K562 (cell line): ENCODE results near the gene DPP8. TPM values are rescaled to one million over a fixed set of nuclear protein-coding genes. Genes with fewer than 3 reads are reported as not detected.
A peak's percentile ranks its signal among the peaks of the same experiment; 100 is the strongest.

Experiments
- CHCHD3 ChIP-seq: fragments of 250-450 bp; sonication (Bioruptor Pico); IDR thresholded peaks from 2 replicates; pipeline ENCODE4 v2.1.2; 2022; ENCODE audit warnings: mild to moderate bottlenecking
- DDX20 ChIP-seq: fragments of 450-650 bp; IDR thresholded peaks from 2 replicates; pipeline ENCODE4 v1.6.1; 2016; ENCODE audit warnings: missing genetic modification characterization, low read depth, mild to moderate bottlenecking, missing compliant biosample characterization, moderate library complexity
- HCFC1 ChIP-seq: IDR thresholded peaks from 2 replicates; pipeline ENCODE4 v1.6.1; 2012; ENCODE audit warnings: low read depth, low read length, improper control_type of control experiment
- HDAC3 ChIP-seq: fragments of 450-650 bp; IDR thresholded peaks from 2 replicates; pipeline ENCODE4 v1.6.1; 2018; ENCODE audit warnings: borderline replicate concordance, mild to moderate bottlenecking, moderate library complexity; ENCODE audit not compliant: partially characterized antibody
- HNRNPK ChIP-seq: fragments of 200-400 bp; formaldehyde crosslinking; IDR thresholded peaks from one replicate; pipeline ENCODE4 v1.6.1; 2018; ENCODE audit warnings: mild to moderate bottlenecking, low read depth, low read length; ENCODE audit not compliant: poor library complexity, severe bottlenecking
- IRF1 ChIP-seq: sonication (generic); formaldehyde crosslinking; IDR thresholded peaks from 2 replicates; pipeline ENCODE4 v1.8.0; 2022; ENCODE audit warnings: missing genetic modification reagents, mild to moderate bottlenecking, borderline replicate concordance
- PRPF4 ChIP-seq: fragments of 200-400 bp; formaldehyde crosslinking; IDR thresholded peaks from one replicate; pipeline ENCODE4 v1.6.1; 2017; ENCODE audit warnings: low read length, low read depth, mild to moderate bottlenecking; ENCODE audit not compliant: insufficient read depth, poor library complexity, severe bottlenecking
- RBM22 ChIP-seq: fragments of 200-400 bp; formaldehyde crosslinking; IDR thresholded peaks from 2 replicates; pipeline ENCODE4 v1.6.1; 2018; ENCODE audit warnings: low read length, low read depth; ENCODE audit not compliant: poor library complexity, severe bottlenecking
- ZNF175 ChIP-seq: fragments of 200-800 bp; sonication (Bioruptor generic); IDR thresholded peaks from 2 replicates; pipeline ENCODE4 v1.6.1; 2016; ENCODE audit warnings: low read depth, mild to moderate bottlenecking, missing genetic modification characterization, missing compliant biosample characterization
- ZNF551 ChIP-seq: fragments of 250-450 bp; sonication (Bioruptor Pico); IDR thresholded peaks from 2 replicates; pipeline ENCODE4 v1.5.0; 2021; ENCODE audit warnings: mild to moderate bottlenecking, moderate library complexity
- ZNF780A ChIP-seq: fragments of 250-450 bp; sonication (Bioruptor Pico); IDR thresholded peaks from 2 replicates; pipeline ENCODE4 v1.5.0; 2021; ENCODE audit warnings: mild to moderate bottlenecking
- ZNF785 ChIP-seq: fragments of 250-450 bp; sonication (Bioruptor Pico); IDR thresholded peaks from 2 replicates; pipeline ENCODE4 v1.4.0; 2020; ENCODE audit warnings: mild to moderate bottlenecking
- polyA plus RNA-seq, 8 experiments: library from polyadenylated mRNA; depleted of rRNA in 4 of 8; stranded (reverse) in 5 of 8; unstranded in 3 of 8; fragments of >200 nt; fragmentation: Nextera tagmentation in 2 of 8; fragmentation: Illumina TruSeq in 1 of 8; extraction: Ambion mirVana in 2 of 8; extraction: Trizol in 1 of 8; gene quantifications; 2 replicates each; pipeline versions ENCODE4 v1.2.1 to v1.2.3, GENCODE V29; 2011 to 2014; ENCODE audit warnings: inconsistent platforms in 1 of 8, missing spikeins in 1 of 8
- total RNA-seq, 7 experiments: library from RNA; depleted of rRNA in 6 of 7; stranded (reverse); fragments of >200 nt in 6 of 7; fragmentation: Illumina TruSeq in 2 of 7; extraction: Trizol in 2 of 7; gene quantifications; 2 replicates each; pipeline versions ENCODE4 v1.2.1 to v1.2.3, GENCODE V29; 2011 to 2021; ENCODE audit warnings: low replicate concordance in 1 of 7
- TF ChIP-seq, protein P1 (sequence below): fragments of 450-650 bp; IDR thresholded peaks from 2 replicates; pipeline ENCODE4 v1.6.1; 2016; ENCODE audit warnings: low read depth
- TF ChIP-seq, protein P2 (sequence below): sonication (generic); formaldehyde crosslinking; IDR thresholded peaks from 2 replicates; pipeline ENCODE4 v1.8.0; 2022; ENCODE audit warnings: mild to moderate bottlenecking, low read depth, missing genetic modification reagents

DPP8 gene
- total and polyA plus RNA-seq, 9 of the 15 experiments (the other 6 are each of a cell fraction or from before 2014, with no cell fraction given) = 5.5 to 36.7 (median 20.7) TPM

GRCh38 chr15:65516997-65517865 is at the start of gene DPP8 (continued):
- TF ChIP-seq, protein P1, sequence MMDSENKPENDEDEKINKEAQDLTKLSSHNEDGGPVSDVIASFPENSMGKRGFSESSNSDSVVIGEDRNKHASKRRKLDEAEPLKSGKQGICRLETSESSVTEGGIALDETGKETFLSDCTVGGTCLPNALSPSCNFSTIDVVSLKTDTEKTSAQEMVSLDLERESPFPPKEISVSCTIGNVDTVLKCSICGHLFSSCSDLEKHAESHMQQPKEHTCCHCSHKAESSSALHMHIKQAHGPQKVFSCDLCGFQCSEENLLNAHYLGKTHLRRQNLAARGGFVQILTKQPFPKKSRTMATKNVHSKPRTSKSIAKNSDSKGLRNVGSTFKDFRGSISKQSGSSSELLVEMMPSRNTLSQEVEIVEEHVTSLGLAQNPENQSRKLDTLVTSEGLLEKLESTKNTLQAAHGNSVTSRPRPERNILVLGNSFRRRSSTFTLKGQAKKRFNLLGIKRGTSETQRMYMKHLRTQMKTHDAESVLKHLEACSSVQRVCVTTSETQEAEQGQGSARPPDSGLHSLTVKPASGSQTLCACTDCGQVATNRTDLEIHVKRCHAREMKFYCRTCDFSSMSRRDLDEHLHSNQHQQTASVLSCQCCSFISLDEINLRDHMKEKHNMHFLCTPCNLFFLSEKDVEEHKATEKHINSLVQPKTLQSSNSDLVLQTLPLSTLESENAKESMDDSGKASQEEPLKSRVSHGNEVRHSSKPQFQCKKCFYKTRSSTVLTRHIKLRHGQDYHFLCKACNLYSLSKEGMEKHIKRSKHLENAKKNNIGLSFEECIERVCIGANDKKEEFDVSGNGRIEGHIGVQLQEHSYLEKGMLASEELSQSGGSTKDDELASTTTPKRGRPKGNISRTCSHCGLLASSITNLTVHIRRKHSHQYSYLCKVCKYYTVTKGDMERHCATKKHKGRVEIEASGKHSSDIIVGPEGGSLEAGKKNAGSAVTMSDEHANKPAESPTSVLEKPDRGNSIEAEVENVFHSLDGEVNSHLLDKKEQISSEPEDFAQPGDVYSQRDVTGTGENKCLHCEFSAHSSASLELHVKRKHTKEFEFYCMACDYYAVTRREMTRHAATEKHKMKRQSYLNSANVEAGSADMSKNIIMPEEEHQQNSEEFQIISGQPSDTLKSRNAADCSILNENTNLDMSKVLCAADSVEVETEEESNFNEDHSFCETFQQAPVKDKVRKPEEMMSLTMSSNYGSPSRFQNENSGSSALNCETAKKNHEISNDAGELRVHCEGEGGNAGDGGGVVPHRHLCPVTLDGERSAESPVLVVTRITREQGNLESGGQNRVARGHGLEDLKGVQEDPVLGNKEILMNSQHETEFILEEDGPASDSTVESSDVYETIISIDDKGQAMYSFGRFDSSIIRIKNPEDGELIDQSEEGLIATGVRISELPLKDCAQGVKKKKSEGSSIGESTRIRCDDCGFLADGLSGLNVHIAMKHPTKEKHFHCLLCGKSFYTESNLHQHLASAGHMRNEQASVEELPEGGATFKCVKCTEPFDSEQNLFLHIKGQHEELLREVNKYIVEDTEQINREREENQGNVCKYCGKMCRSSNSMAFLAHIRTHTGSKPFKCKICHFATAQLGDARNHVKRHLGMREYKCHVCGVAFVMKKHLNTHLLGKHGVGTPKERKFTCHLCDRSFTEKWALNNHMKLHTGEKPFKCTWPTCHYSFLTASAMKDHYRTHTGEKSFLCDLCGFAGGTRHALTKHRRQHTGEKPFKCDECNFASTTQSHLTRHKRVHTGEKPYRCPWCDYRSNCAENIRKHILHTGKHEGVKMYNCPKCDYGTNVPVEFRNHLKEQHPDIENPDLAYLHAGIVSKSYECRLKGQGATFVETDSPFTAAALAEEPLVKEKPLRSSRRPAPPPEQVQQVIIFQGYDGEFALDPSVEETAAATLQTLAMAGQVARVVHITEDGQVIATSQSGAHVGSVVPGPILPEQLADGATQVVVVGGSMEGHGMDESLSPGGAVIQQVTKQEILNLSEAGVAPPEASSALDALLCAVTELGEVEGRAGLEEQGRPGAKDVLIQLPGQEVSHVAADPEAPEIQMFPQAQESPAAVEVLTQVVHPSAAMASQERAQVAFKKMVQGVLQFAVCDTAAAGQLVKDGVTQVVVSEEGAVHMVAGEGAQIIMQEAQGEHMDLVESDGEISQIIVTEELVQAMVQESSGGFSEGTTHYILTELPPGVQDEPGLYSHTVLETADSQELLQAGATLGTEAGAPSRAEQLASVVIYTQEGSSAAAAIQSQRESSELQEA = peak; percentile 43; the same call in 1 of the 2 replicates
- TF ChIP-seq HNRNPK (no peak), RBM22 (peak; percentile 83), ZNF780A (CRISPR knock-in tag) (no peak), IRF1 (no peak), PRPF4 (no peak), ZNF175 (CRISPR knock-in tag) (0 out of 2 replicates have a peak, but pooled peaks have one; percentile 3), HDAC3 (no peak), CHCHD3 (CRISPR knock-in tag) (no peak), ZNF785 (CRISPR knock-in tag) (no peak), DDX20 (tag) (no peak), ZNF551 (CRISPR knock-in tag) (no peak), HCFC1 (peak; percentile 84)
- TF ChIP-seq, protein P2, sequence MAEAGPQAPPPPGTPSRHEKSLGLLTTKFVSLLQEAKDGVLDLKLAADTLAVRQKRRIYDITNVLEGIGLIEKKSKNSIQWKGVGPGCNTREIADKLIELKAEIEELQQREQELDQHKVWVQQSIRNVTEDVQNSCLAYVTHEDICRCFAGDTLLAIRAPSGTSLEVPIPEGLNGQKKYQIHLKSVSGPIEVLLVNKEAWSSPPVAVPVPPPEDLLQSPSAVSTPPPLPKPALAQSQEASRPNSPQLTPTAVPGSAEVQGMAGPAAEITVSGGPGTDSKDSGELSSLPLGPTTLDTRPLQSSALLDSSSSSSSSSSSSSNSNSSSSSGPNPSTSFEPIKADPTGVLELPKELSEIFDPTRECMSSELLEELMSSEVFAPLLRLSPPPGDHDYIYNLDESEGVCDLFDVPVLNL (CRISPR knock-in tag) = peak; percentile 41; the same call in 1 of the 2 replicates
